Left forelimb (tissue), 1 donor: ENCODE results near the gene SERPINH1.
A peak's percentile ranks its signal among the peaks of the same experiment; 100 is the strongest.

Source experiments
- DNase-seq: peaks from one replicate; pipeline ENCODE4 v3.0.0-alpha.2; 2018; ENCODE audit warnings: low spot score

SERPINH1 gene

DNA sequence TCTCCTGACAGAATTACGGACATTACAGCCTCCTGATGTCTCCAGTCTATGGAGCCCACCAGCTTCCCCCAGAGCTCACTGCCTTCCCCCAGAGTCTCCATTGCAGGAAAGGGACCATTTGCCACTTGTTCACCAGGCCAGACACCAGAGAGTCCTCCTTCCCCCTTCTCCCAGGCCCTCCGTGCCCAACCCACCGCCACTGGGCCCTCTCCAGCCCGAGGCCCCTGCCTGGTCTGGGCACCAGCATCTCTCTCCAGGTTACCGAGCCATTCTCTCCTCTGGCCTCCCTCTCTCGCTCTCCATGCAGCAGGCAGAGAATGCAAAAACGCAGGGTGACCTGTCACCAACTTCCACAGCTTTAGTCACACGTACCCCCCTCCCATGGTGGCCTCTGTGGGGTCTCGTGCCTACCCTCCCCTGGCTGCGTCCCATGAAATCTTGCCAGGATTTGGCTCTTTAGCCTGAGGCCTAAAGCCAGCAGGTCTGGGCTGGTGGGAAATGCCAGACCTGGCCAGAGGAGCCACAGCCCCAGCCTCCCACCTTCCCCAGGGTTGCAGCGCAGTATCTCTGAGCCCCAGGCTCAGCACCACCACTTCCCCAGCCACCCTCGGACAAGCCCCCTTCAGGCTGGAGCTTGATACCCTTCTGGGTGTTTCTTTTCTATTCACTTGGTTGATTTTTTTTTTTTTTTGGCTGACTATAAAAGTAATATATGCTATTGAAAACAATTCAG, 6.8 kb upstream of the SERPINH1 start:
- DNase-seq: no peak

DNA sequence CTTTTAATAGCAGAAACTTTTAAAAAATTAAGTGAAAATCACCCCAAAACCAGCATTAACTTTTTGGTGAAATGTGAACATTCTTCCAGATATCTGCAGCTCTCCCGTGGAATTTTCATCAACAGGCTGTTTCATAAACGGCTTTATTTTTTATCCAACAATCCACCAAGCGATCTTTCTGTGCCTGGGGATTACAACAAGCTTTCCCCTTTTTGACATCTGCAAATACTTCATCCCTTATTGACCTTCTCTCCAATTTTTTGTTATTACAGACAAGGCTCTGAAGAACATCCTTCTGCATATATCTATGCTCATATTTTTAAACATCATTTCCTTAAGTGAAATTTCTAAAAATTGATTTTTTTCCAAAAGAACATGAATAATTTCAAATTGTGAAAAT, 5.8 kb upstream of the SERPINH1 start:
- DNase-seq: no peak

DNA sequence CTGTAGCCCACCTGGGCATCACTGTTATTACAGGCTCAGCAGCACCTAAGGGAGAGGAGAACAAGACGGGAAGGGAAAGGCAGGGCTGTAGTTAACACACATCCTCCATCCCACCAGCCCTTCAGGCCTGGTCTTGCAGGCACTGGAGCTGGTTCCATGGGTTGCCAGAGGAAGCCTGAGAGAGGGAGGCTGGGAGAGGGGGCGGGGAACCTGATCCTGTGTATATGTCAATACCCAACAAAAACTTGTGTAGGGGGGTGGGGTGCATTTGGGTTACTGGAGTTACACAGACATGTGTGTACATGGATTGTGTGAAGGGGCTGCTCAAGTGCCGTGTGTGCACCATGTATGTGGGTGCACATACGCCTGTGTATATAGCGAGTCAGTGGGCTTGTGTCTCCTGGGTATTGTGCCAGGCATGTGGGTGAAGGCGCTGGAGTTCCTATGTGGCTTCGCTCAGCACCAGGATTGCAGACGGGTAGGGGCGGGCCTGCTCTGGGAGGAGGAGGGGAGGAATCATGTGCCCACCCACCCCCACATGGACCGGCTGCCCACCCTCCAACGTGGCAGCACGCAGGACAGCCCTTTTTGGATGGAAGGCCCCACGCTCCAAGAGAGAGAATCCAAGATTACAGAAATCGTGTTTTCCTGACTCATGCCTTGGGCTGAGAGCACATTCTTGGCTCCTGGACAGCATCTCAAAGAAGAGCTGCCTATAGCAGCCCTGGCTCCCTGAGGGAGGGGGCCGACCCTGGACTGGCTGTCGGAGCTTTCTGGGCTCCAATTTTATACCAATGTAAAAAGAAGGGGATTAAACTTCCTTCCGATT, 4.2 kb upstream of the SERPINH1 start:
- peak; percentile 82 for DNase-seq

DNA sequence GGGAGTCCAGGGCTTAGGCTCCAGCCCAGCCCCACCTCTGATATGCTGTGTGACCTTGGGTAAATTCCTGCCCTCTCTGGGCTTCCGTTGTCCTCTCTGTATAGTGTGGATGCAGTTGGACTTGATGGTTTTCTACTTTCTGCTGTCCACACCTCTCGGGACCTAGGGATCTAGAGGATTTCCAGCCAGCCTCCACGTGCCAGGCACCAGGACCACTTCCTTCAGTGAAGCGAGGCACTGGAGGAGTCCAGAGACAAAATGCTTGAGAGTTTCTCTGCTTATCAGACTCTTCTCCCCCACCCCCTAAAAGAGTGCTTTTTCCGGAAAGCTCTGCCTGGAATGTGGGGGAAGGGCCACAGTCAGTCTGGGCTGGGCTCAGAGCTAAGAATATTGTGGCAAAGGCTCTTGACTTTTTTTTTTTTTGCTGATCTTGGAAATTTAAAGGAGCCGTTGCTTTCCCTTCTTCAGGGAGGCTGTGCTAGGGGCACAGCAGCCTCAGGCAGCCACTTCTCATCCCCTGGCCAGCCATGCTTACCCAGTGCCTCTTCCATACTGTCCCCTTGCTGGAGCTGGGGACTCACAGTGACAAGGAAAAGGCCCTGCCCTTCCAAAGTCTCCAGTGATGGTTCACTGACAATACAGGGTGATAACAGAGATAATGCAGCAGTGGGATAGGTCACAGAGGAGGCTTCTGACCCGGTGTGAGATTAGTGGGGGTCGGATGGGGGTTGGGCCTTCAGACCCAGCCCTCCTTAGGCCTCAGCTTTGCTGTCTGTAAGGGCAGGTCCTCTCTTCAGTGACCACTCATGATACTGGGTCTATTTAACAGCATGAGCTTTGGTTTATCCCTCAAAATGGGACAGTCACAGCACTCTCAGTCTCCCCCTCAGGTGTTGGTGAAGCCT, 2.9 kb upstream of the SERPINH1 start:
- peak; percentile 78 for DNase-seq

DNA sequence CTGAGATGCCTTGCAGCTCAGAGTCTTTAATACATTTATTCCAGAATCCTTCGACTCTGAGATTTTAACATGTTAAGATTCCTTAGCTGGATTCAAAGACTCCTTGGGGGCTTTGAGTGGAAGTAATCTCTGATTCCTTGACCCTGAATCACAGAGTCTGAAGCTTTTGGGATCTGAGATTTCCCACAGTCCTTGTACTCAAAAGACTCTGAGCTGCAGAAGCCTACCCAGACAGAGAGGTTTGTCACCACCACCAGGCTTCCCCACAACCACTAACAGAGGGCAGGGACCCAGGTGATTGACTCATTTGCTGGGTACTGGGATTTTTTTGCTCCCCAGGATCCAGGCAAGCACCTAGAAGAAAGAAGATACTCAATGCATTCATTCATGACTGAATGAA, 1.4 kb upstream of the SERPINH1 start:
- DNase-seq: no peak

DNA sequence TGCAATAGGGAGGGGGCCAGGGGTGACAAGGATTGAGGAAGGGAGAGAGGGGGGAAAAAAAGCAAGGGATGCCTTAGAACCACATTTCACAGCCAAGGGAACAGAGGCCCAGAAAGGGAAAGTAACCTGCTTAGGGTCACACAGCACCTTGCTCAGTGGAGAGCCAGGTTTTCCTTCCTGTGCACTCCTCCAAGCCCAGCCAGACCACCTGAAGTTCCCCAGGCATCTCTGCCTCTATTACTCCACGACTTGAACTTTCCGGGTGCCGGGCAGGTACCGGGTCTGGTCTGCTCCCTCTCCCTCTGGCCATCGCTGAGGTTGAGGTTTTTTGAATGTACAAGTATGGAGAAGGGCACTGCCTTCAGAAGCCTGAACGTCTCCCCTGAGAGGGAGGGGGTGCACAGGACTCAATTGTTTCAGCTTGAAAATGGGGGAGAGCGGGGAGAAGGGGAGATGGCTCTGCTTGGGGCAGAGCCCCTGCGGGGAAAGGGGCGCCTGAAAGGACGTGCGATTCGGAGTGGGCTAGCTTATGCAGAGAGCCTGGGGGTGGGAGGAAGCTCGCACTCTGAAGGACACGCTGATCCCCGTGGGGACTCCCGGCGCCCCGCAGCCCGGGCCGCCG, 516 bp upstream of the SERPINH1 start:
- no peak for DNase-seq

DNA sequence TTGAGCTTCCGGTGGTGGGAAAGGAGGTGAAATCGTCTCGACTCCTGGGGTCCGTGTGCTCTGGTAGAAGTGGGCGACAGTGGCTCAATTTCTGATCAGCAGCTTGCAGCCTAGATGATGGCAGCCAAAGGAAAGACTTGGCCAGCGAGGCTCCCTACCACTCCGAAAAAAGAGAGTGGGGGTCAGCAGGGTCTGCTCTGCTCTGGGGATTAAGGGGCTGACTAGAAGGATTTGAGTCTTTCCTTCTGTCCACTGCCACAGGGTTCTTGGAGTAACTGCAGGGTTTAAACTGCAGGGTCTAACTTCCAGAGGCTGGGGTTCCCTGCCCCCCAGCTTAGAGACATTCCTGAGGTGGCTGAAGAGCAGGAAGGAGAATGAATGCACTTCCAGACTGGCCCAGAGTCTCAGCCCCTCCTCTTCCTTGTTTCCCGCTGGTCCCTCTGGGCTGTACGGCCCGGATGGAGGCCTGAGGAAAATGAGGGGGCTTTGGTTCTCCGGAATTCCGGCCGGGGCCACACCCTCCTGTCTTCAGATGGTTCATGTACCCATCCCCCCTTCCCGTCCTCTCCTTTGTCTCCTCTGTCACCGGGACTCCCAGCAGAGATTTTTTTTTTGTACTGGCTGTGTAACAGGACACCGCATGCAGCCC, 907 bp downstream of the SERPINH1 start:
- peak; percentile 79 for DNase-seq

DNA sequence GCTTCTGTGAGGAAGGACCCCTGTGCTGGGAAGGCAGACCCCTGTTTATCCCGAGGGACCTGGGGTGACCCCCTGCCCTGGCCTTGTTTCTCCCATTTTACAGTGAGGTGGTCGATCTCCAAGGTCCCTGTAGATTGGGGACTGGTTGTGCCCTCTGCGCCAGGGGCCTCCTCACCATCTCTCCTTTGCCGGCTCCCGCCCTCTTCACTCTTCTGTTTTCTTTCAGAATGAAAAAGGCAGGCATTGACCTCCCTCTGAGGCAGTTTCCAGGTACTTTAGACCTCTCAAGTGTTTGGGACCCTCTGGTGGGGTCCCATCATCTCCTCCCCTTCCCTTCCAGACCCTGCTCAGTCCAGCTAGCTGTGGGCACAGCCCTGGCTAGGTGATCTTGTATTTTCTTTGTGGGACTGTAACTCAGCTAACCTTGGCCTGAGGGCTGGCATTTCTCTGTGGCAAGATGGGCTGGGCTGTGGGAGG, 1.5 kb downstream of the SERPINH1 start:
- no peak for DNase-seq

DNA sequence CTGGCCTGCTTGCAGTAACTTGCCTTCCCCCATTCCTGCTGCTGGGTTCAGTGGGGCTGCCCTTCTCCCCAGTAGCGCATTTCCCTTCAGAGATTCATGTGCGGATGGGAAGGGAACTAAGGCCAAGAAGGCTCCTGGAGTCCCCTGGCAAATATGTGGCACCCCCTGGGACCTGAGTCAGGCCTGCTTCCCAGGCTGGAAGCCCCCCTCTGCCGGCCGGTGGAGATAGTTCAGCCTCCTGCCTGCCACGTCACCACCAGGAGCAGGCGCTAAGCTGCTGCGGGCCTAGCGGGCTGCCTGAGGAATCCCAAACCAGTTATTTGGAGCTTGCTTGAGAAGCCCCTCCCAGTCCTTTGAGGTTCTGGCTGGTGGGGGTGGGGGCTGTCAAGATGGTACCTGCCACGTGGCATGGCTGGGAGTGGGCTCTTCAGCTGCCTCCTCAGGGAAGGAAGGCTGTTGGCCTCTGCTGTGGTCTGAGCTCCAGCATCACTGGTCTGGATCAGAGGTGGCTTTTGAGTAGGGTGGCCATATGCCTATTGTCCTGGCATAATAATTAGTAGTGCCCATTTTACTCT, 2.0 kb downstream of the SERPINH1 start:
- peak; percentile 78 for DNase-seq

DNA sequence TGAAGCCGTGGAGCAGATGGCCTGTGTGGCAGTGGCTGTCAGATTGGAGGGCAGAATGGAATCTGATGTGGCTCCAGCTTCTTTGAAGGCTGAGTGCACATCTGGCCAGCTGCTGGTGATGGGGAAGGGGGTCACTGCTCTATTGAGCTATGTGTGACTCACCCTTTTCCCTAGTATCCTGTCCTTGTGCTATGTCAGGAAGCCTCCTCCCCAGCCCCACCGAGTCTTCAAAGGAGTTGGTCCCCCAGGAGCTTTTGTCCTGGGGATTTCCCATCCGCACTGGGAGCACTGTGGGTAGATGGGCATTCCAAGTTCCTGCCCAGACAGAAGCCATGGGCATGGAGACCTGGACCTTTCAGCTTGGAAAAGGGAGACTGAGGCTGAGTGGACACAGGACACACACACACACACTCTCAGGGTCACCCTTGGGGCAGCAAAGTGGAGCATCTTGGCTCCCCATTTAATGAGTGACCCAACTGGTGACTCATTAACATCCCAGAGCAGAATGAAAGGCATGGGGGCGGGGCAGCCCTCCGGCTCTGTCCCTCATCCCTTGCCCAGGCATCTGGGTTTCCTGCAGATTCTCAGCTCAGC, 3.3 kb downstream of the SERPINH1 start:
- DNase-seq: no peak

DNA sequence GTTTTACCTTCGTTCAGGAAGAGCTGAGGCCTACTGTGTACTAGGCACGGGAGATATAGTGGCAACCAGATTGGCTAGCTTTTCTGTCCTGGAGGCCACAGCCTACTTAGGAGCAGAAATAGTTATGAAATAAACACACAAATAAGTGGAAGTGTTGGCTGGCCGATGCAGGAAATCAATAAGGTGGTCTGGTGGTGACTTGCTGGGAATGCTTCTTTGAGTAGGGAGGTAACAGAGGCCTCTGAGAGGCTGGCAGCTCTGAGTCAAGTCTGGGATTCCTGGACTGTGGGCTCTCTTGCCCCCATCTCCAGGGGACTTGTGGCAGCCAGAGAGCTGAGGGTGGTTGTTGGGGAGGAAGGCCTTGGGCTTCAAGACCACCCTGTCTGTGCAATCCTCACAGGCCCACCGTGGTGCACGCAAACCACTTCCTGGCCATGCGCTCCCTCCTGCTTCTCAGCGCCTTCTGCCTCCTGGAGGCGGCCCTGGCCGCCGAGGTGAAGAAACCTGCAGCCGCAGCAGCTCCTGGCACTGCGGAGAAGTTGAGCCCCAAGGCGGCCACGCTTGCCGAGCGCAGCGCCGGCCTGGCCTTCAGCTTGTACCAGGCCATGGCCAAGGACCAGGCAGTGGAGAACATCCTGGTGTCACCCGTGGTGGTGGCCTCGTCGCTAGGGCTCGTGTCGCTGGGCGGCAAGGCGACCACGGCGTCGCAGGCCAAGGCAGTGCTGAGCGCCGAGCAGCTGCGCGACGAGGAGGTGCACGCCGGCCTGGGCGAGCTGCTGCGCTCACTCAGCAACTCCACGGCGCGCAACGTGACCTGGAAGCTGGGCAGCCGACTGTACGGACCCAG, 4.1 kb downstream of the SERPINH1 start:
- no peak for DNase-seq

DNA sequence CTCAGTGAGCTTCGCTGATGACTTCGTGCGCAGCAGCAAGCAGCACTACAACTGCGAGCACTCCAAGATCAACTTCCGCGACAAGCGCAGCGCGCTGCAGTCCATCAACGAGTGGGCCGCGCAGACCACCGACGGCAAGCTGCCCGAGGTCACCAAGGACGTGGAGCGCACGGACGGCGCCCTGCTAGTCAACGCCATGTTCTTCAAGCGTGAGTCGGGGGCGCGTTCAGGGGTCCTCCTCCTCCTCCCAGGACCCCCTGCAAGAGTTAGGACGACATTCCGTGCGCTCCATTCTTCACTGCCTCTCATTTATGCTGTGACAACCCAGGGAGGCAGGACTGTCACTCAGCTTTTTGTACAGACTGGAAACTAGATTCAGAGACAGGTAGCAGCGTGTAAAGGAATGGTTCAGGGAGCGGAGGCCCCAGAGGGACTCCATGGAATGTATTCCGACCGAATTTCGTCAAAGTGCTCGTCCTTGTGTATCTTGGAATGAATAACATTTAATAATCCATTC, 4.8 kb downstream of the SERPINH1 start:
- no peak for DNase-seq

DNA sequence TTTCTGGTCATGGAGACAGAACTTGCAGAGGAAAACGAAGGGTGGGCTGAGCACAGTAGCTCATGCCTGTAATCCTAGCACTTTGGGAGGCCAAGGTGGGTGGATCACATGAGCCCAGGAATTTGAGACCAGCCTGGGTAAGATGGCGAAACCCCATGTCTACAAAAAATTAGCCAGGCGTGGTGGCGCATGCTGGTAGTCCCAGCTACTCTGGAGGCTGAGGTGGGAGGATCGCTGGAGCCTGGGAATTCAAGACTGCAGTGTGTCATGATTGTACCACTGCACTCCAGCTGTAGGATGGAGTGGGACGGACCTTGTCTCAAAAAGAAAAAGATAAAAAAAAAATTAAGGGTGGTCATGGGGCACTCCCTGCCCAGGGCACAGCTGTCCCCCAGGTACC, 5.9 kb downstream of the SERPINH1 start:
- DNase-seq: no peak

DNA sequence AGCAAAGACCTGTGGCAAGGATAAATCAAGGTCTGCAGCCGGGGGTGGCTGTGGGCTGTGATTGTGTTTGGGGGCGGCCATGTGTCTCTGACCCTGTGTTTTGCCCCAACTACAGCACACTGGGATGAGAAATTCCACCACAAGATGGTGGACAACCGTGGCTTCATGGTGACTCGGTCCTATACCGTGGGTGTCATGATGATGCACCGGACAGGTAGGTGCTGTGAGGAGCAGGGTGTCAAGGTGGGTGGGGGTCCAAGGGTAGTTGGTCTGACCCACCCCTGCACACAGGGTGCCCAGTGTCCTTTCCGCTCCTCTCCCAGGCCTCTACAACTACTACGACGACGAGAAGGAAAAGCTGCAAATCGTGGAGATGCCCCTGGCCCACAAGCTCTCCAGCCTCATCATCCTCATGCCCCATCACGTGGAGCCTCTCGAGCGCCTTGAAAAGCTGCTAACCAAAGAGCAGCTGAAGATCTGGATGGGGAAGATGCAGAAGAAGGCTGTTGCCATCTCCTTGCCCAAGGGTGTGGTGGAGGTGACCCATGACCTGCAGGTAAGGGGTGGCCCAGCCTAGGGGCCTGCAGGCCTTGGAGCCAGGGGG, 6.7 kb downstream of the SERPINH1 start:
- no peak for DNase-seq

DNA sequence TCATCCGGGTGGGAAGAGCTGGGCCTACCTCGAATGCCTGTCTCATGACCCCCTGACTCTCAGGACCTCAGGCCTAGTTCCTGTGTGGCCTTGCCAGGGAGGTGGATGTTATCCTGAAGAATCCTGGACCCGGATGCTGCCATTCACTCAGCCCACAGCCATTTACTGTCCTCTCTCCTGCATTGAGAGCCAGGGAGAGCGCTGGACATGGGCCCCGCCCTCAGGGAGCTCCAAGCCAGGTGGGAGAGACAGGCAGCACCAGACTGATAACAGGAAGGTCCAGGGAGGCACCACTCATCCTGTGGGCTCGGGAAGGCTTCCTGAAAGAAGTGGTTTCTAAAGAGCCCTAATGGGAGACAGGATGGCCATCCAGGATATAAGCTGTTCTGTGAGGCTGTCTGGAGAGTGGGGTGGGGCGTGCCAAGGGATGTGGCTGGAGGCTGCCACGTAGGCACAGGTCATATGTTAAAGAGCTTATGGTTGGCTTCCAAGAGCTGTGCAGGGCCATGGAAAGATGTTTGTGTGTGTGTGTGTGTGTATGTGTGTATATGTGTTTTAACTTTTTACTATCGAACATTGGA, 8.6 kb downstream of the SERPINH1 start:
- no peak for DNase-seq

DNA sequence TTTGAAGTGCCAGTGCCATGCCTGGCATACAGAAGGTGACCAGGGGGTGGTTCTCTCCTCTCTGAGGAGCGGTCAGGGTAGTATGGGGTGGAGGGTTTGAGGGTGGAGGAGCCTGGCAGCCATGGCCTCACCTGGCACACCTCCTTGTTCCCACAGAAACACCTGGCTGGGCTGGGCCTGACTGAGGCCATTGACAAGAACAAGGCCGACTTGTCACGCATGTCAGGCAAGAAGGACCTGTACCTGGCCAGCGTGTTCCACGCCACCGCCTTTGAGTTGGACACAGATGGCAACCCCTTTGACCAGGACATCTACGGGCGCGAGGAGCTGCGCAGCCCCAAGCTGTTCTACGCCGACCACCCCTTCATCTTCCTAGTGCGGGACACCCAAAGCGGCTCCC, 9.6 kb downstream of the SERPINH1 start:
- no peak for DNase-seq

DNA sequence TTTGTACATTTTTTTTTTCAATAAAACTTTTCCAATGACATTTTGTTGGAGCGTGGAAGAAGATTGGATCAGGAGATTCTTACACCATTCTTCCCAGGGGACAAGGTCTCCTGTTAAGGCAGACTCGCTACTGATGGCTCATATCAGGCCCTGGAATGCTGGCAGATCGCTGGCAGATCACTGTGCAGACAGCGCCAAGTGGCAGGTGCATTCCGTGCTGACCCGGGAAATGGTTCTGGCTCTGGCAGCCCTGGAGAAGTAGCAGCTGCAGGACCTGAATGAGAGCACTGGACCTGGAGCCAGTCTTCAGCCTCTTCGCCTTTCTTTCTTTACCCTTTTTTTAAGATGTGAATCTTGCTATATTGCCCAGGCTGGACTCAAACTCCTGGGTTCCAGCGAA, 10.7 kb downstream of the SERPINH1 start:
- DNase-seq: no peak
